HepG2 (cell line): Measurements from ENCODE around the gene LIME1. TPM values are rescaled to one million over a fixed set of nuclear protein-coding genes. Genes with fewer than 3 reads are reported as not detected.

Experiments used
- KDM3A ChIP-seq: IDR thresholded peaks from 2 replicates; pipeline ENCODE4 v1.6.1; 2018; ENCODE audit warnings: low read depth, missing compliant biosample characterization
- RXRB ChIP-seq: IDR thresholded peaks from 2 replicates; pipeline ENCODE4 v1.6.1; 2016; ENCODE audit warnings: borderline replicate concordance, missing genetic modification reagents, missing compliant biosample characterization
- SP4 ChIP-seq: sonication (generic); formaldehyde crosslinking; IDR thresholded peaks from 2 replicates; pipeline ENCODE4 v1.8.1; 2023; ENCODE audit warnings: mild to moderate bottlenecking, missing genetic modification reagents
- TAF15 ChIP-seq: fragments of 200-400 bp; formaldehyde crosslinking; IDR thresholded peaks from one replicate; pipeline ENCODE4 v1.6.1; 2018; ENCODE audit warnings: mild to moderate bottlenecking, low read depth, low read length; ENCODE audit not compliant: poor library complexity, severe bottlenecking
- U2AF2 ChIP-seq: fragments of 200-400 bp; formaldehyde crosslinking; IDR thresholded peaks from 2 replicates; pipeline ENCODE4 v1.6.1; 2017; ENCODE audit warnings: low read depth, mild to moderate bottlenecking, low read length
- ZBTB38 ChIP-seq: sonication (generic); formaldehyde crosslinking; IDR thresholded peaks from 2 replicates; pipeline ENCODE4 v1.5.1; 2020; ENCODE audit warnings: mild to moderate bottlenecking, missing genetic modification reagents
- ZBTB7A ChIP-seq: sonication (generic); formaldehyde crosslinking; IDR thresholded peaks from 2 replicates; pipeline ENCODE4 v1.8.0; 2022; ENCODE audit warnings: mild to moderate bottlenecking, missing genetic modification reagents
- ZMYM3 ChIP-seq: sonication (generic); formaldehyde crosslinking; IDR thresholded peaks from 2 replicates; pipeline ENCODE4 v1.5.1; 2020; ENCODE audit warnings: mild to moderate bottlenecking, missing genetic modification reagents
- ZNF235 ChIP-seq: sonication (generic); formaldehyde crosslinking; IDR thresholded peaks from 2 replicates; pipeline ENCODE4 v1.8.1; 2023; ENCODE audit warnings: mild to moderate bottlenecking, missing genetic modification reagents, borderline replicate concordance
- polyA plus RNA-seq, 8 experiments: library from polyadenylated mRNA; depleted of rRNA in 3 of 8; stranded (reverse) in 7 of 8; unstranded in 1 of 8; fragments of >200 nt; fragmentation: Illumina TruSeq in 4 of 8; extraction: Trizol in 4 of 8; gene quantifications; 2 replicates each; pipeline versions ENCODE4 v1.2.1 to v1.2.3, GENCODE V29; 2011 to 2016; ENCODE audit warnings: low read depth in 4 of 8, missing spikeins in 1 of 8, mixed read lengths in 1 of 8; ENCODE audit not compliant: insufficient read depth in 1 of 8
- total RNA-seq, 5 experiments: library from RNA; depleted of rRNA; stranded (reverse); fragments of >200 nt; fragmentation: Illumina TruSeq; extraction: Trizol; gene quantifications; 2 replicates each; pipeline ENCODE4 v1.2.3, GENCODE V29; 2016; ENCODE audit warnings: low read depth in 1 of 5
- TF ChIP-seq, protein P1 (sequence below): sonication (generic); formaldehyde crosslinking; IDR thresholded peaks from 2 replicates; pipeline ENCODE4 v1.4.0; 2020; ENCODE audit warnings: missing genetic modification reagents
- TF ChIP-seq, protein P2 (sequence below): sonication (generic); formaldehyde crosslinking; IDR thresholded peaks from 2 replicates; pipeline ENCODE4 v1.5.1; 2020; ENCODE audit warnings: mild to moderate bottlenecking, moderate library complexity, missing genetic modification reagents

Gene LIME1
- total and polyA plus RNA-seq, 2 of the 13 experiments (the other 11 are each of a cell fraction or from before 2014, with no cell fraction given) = 13.0 to 61.5 TPM

DNA sequence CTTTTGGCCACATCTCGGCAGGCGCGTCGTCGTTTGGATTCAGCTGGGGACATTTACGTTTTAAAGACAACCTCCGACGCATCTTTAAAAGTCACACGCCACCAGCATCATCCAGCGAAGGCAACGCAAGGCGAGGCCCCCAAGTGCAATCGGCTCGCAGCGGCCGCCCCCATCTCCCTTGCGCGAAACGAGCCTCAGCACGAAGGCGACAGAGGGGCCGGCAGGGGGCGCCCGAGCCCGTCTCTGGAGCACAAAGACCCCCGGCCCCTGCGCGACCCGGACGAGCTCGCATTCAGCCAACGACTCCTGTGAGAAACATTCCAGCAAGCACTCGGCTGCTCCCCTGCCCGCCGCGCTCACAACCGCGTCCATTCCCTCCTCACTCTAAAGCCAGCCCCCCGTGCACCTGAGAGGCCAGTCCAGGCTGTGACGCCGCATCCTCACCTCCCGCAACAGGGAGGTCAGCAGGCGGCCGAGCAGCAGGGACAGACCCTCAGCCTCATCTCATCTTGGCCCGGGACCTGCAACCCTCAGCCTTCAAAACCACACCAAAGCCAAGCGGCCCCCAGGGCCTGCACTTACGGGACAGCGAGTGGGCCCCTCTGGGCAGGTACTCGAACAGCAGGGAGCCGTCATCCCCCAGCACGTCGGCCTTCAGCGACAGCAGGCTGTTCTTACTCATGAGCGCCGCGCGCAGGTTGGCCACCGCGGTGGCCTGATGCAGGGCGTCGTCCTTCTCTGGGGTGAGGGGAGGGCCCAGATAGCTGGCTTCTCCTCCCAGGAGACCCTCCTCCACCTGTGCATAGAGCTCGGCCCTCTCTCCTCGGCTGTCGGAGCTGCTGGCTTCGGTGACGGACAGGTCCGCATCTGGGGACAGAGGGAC, 38.9 kb downstream of the LIME1 start (continued):
- TF ChIP-seq TAF15 = no peak
- peak; percentile 38; the same call in 1 of the 2 replicates for TF ChIP-seq SP4
- TF ChIP-seq ZBTB38 = peak; percentile 100
- TF ChIP-seq, protein P1, sequence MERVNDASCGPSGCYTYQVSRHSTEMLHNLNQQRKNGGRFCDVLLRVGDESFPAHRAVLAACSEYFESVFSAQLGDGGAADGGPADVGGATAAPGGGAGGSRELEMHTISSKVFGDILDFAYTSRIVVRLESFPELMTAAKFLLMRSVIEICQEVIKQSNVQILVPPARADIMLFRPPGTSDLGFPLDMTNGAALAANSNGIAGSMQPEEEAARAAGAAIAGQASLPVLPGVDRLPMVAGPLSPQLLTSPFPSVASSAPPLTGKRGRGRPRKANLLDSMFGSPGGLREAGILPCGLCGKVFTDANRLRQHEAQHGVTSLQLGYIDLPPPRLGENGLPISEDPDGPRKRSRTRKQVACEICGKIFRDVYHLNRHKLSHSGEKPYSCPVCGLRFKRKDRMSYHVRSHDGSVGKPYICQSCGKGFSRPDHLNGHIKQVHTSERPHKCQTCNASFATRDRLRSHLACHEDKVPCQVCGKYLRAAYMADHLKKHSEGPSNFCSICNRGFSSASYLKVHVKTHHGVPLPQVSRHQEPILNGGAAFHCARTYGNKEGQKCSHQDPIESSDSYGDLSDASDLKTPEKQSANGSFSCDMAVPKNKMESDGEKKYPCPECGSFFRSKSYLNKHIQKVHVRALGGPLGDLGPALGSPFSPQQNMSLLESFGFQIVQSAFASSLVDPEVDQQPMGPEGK = peak; percentile 50; the same call in 1 of the 2 replicates
- TF ChIP-seq, protein P2, sequence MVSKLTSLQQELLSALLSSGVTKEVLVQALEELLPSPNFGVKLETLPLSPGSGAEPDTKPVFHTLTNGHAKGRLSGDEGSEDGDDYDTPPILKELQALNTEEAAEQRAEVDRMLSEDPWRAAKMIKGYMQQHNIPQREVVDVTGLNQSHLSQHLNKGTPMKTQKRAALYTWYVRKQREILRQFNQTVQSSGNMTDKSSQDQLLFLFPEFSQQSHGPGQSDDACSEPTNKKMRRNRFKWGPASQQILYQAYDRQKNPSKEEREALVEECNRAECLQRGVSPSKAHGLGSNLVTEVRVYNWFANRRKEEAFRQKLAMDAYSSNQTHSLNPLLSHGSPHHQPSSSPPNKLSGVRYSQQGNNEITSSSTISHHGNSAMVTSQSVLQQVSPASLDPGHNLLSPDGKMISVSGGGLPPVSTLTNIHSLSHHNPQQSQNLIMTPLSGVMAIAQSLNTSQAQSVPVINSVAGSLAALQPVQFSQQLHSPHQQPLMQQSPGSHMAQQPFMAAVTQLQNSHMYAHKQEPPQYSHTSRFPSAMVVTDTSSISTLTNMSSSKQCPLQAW (CRISPR knock-in tag) = no peak
- TF ChIP-seq U2AF2 = no peak
- TF ChIP-seq KDM3A (CRISPR knock-in tag) = peak; percentile 49; the same call in 1 of the 2 replicates
- TF ChIP-seq ZNF235 = 0 out of 2 replicates have a peak, but pooled peaks have one; percentile 30
- 0 out of 2 replicates have a peak, but pooled peaks have one; percentile 29 for TF ChIP-seq ZMYM3 (CRISPR knock-in tag)
- TF ChIP-seq RXRB = no peak
- TF ChIP-seq ZBTB7A (CRISPR knock-in tag) = peak; percentile 76; the same call in 1 of the 2 replicates
- TF ChIP-seq, all 625 proteins: peak for 35
